T-helper 22 cell (primary cell): Measurements from ENCODE around the gene TMEM94.
"Not testable (repeated sequence)": the region's sequence is repeated elsewhere in the genome, so short reads cannot be mapped to it uniquely, and the experiment has no call there.

Experiments used
- DNase-seq: peaks from one replicate; pipeline ENCODE4 v3.0.0-alpha.2; 2020; ENCODE audit warnings: low read depth

The TMEM94 gene

GRCh38 chr17:75477490-75477862 is 21.0 kb downstream of the TMEM94 start:
- DNase-seq: not testable (repeated sequence)

GRCh38 chr17:75478508-75478907 is 22.1 kb downstream of the TMEM94 start:
- DNase-seq: no peak

- DNase-seq: no peak
Observed at GRCh38 chr17:75480281-75480680, 23.8 kb downstream of the TMEM94 start.

GRCh38 chr17:75481194-75482068 is 25.0 kb downstream of the TMEM94 start:
- DNase-seq: no peak

GRCh38 chr17:75482098-75482942 is 25.9 kb downstream of the TMEM94 start:
- DNase-seq: no peak

GRCh38 chr17:75485688-75486087 is 29.3 kb downstream of the TMEM94 start:
- DNase-seq: no peak

- no peak for DNase-seq
Observed at GRCh38 chr17:75486151-75486550, 29.7 kb downstream of the TMEM94 start.

GRCh38 chr17:75486951-75487350 is 30.5 kb downstream of the TMEM94 start:
- no peak for DNase-seq

- peak; percentile 11 for DNase-seq
Observed at GRCh38 chr17:75487351-75488070, 31.1 kb downstream of the TMEM94 start.

- DNase-seq: no peak
Observed at GRCh38 chr17:75488693-75489510, 32.5 kb downstream of the TMEM94 start.

GRCh38 chr17:75489511-75489955 is 33.1 kb downstream of the TMEM94 start:
- no peak for DNase-seq

GRCh38 chr17:75490173-75490743 is 33.8 kb downstream of the TMEM94 start:
- DNase-seq: no peak

- no peak for DNase-seq
Observed at GRCh38 chr17:75490953-75491649, 34.7 kb downstream of the TMEM94 start.

- no peak for DNase-seq
Observed at GRCh38 chr17:75491680-75492079, 35.2 kb downstream of the TMEM94 start.

- no peak for DNase-seq
Observed at GRCh38 chr17:75492555-75493168, 36.2 kb downstream of the TMEM94 start.

- no peak for DNase-seq
Observed at GRCh38 chr17:75493476-75494129, 37.2 kb downstream of the TMEM94 start.

GRCh38 chr17:75494326-75494877 is 38.0 kb downstream of the TMEM94 start:
- DNase-seq: no peak

- DNase-seq: no peak
Observed at GRCh38 chr17:75496005-75496404, 39.6 kb downstream of the TMEM94 start.
